HepG2 (cell line): ENCODE measurements around the gene PGC. TPM values are rescaled to one million over a fixed set of nuclear protein-coding genes. Genes with fewer than 3 reads are reported as not detected.
A peak's percentile ranks its signal among the peaks of the same experiment; 100 is the strongest.

Experiments used
- CBX2 ChIP-seq, 2 experiments: fragments of 200-600 bp in 1 of 2; sonication (generic); formaldehyde crosslinking in 1 of 2; IDR thresholded peaks; 2 replicates each; pipeline versions ENCODE4 v1.7.0 to v1.8.1; 2018 to 2022; ENCODE audit warnings: low read depth in 2 of 2, low read length in 1 of 2, mild to moderate bottlenecking in 1 of 2, missing genetic modification reagents in 1 of 2
- CCDC6 ChIP-seq: sonication (generic); formaldehyde crosslinking; IDR thresholded peaks from 2 replicates; pipeline ENCODE4 v1.8.1; 2022; ENCODE audit warnings: mild to moderate bottlenecking, missing genetic modification reagents, moderate library complexity
- EED ChIP-seq: sonication (generic); formaldehyde crosslinking; IDR thresholded peaks from 2 replicates; pipeline ENCODE4 v1.5.0; 2020; ENCODE audit warnings: mild to moderate bottlenecking, missing genetic modification reagents
- ESRRA ChIP-seq: sonication (generic); formaldehyde crosslinking; IDR thresholded peaks from 2 replicates; pipeline ENCODE4 v1.5.1; 2020; ENCODE audit warnings: mild to moderate bottlenecking, low read depth, missing genetic modification reagents
- GPN1 ChIP-seq: sonication (generic); formaldehyde crosslinking; IDR thresholded peaks from 2 replicates; pipeline ENCODE4 v1.5.1; 2020; ENCODE audit warnings: missing genetic modification reagents, borderline replicate concordance
- ZIK1 ChIP-seq: sonication (generic); formaldehyde crosslinking; IDR thresholded peaks from 2 replicates; pipeline ENCODE4 v1.5.0; 2020; ENCODE audit warnings: mild to moderate bottlenecking, low read depth, missing genetic modification reagents, borderline replicate concordance
- ZNF207 ChIP-seq: fragments of 450-650 bp; IDR thresholded peaks from 2 replicates; pipeline ENCODE4 v1.6.1; 2016; ENCODE audit warnings: antibody characterized with exemption, borderline replicate concordance
- ZNF251 ChIP-seq: sonication (generic); formaldehyde crosslinking; IDR thresholded peaks from 2 replicates; pipeline ENCODE4 v1.9.0; 2021; ENCODE audit warnings: mild to moderate bottlenecking, missing genetic modification reagents
- ZNF720 ChIP-seq: sonication (generic); formaldehyde crosslinking; IDR thresholded peaks from 2 replicates; pipeline ENCODE4 v1.4.0; 2020; ENCODE audit warnings: missing genetic modification reagents
- ZSCAN20 ChIP-seq: sonication (generic); formaldehyde crosslinking; IDR thresholded peaks from 2 replicates; pipeline ENCODE4 v1.4.0; 2020; ENCODE audit warnings: missing genetic modification reagents, mild to moderate bottlenecking, borderline replicate concordance
- polyA plus RNA-seq, 8 experiments: library from polyadenylated mRNA; depleted of rRNA in 3 of 8; stranded (reverse) in 7 of 8; unstranded in 1 of 8; fragments of >200 nt; fragmentation: Illumina TruSeq in 4 of 8; extraction: Trizol in 4 of 8; gene quantifications; 2 replicates each; pipeline versions ENCODE4 v1.2.1 to v1.2.3, GENCODE V29; 2011 to 2016; ENCODE audit warnings: low read depth in 4 of 8, missing spikeins in 1 of 8, mixed read lengths in 1 of 8; ENCODE audit not compliant: insufficient read depth in 1 of 8
- total RNA-seq, 5 experiments: library from RNA; depleted of rRNA; stranded (reverse); fragments of >200 nt; fragmentation: Illumina TruSeq; extraction: Trizol; gene quantifications; 2 replicates each; pipeline ENCODE4 v1.2.3, GENCODE V29; 2016; ENCODE audit warnings: low read depth in 1 of 5
- TF ChIP-seq, protein P1 (sequence below): sonication (generic); formaldehyde crosslinking; IDR thresholded peaks from 2 replicates; pipeline ENCODE4 v1.4.0; 2020; ENCODE audit warnings: missing genetic modification reagents
- TF ChIP-seq, protein P2 (sequence below): sonication (generic); formaldehyde crosslinking; IDR thresholded peaks from 2 replicates; pipeline ENCODE4 v1.4.0; 2020; ENCODE audit warnings: missing genetic modification reagents, borderline replicate concordance
- TF ChIP-seq, protein P3 (sequence below): IDR thresholded peaks from 2 replicates; pipeline ENCODE4 v1.6.1; 2016; ENCODE audit warnings: missing compliant biosample characterization, missing genetic modification reagents, borderline replicate concordance
- TF ChIP-seq, protein P4 (sequence below), 2 experiments: sonication (generic) in 1 of 2; formaldehyde crosslinking in 1 of 2; IDR thresholded peaks; 2 replicates each; pipeline versions ENCODE4 v1.6.1 to v1.9.0; 2014 to 2022; ENCODE audit warnings: antibody characterized with exemption in 1 of 2, borderline replicate concordance in 1 of 2, inconsistent platforms in 1 of 2, low read depth in 1 of 2, missing genetic modification reagents in 1 of 2

Gene PGC
- total and polyA plus RNA-seq, 2 of the 13 experiments (the other 11 are each of a cell fraction or from before 2014, with no cell fraction given) = 426 to 502 TPM

GRCh38 chr6:41723530-41724227 lies 23.5 kb downstream of the PGC start (continued):
- TF ChIP-seq, protein P1, sequence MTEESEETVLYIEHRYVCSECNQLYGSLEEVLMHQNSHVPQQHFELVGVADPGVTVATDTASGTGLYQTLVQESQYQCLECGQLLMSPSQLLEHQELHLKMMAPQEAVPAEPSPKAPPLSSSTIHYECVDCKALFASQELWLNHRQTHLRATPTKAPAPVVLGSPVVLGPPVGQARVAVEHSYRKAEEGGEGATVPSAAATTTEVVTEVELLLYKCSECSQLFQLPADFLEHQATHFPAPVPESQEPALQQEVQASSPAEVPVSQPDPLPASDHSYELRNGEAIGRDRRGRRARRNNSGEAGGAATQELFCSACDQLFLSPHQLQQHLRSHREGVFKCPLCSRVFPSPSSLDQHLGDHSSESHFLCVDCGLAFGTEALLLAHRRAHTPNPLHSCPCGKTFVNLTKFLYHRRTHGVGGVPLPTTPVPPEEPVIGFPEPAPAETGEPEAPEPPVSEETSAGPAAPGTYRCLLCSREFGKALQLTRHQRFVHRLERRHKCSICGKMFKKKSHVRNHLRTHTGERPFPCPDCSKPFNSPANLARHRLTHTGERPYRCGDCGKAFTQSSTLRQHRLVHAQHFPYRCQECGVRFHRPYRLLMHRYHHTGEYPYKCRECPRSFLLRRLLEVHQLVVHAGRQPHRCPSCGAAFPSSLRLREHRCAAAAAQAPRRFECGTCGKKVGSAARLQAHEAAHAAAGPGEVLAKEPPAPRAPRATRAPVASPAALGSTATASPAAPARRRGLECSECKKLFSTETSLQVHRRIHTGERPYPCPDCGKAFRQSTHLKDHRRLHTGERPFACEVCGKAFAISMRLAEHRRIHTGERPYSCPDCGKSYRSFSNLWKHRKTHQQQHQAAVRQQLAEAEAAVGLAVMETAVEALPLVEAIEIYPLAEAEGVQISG (CRISPR knock-in tag) = peak; percentile 85
- TF ChIP-seq EED (no peak), GPN1 (CRISPR knock-in tag) (no peak), CCDC6 (CRISPR knock-in tag) (no peak), ZNF720 (CRISPR knock-in tag) (no peak), ZIK1 (no peak), ZNF251 (CRISPR knock-in tag) (no peak), CBX2 (IDR thresholded peaks at IDR 0.05; ENCODE audit: low read depth, low read length) (no peak), CBX2 (CRISPR knock-in tag; IDR thresholded peaks at IDR 0.05; ENCODE audit: low read depth) (no peak), ZNF207 (no peak), ESRRA (CRISPR knock-in tag) (no peak), ZSCAN20 (CRISPR knock-in tag) (peak; percentile 66; the same call in 1 of the 2 replicates)
- TF ChIP-seq, protein P2, sequence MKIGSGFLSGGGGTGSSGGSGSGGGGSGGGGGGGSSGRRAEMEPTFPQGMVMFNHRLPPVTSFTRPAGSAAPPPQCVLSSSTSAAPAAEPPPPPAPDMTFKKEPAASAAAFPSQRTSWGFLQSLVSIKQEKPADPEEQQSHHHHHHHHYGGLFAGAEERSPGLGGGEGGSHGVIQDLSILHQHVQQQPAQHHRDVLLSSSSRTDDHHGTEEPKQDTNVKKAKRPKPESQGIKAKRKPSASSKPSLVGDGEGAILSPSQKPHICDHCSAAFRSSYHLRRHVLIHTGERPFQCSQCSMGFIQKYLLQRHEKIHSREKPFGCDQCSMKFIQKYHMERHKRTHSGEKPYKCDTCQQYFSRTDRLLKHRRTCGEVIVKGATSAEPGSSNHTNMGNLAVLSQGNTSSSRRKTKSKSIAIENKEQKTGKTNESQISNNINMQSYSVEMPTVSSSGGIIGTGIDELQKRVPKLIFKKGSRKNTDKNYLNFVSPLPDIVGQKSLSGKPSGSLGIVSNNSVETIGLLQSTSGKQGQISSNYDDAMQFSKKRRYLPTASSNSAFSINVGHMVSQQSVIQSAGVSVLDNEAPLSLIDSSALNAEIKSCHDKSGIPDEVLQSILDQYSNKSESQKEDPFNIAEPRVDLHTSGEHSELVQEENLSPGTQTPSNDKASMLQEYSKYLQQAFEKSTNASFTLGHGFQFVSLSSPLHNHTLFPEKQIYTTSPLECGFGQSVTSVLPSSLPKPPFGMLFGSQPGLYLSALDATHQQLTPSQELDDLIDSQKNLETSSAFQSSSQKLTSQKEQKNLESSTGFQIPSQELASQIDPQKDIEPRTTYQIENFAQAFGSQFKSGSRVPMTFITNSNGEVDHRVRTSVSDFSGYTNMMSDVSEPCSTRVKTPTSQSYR = peak; percentile 80; the same call in 1 of the 2 replicates
- TF ChIP-seq, protein P3, sequence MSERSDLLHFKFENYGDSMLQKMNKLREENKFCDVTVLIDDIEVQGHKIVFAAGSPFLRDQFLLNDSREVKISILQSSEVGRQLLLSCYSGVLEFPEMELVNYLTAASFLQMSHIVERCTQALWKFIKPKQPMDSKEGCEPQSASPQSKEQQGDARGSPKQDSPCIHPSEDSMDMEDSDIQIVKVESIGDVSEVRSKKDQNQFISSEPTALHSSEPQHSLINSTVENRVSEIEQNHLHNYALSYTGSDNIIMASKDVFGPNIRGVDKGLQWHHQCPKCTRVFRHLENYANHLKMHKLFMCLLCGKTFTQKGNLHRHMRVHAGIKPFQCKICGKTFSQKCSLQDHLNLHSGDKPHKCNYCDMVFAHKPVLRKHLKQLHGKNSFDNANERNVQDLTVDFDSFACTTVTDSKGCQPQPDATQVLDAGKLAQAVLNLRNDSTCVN (CRISPR knock-in tag) = 0 out of 2 replicates have a peak, but pooled peaks have one; percentile 47
- TF ChIP-seq, protein P4, sequence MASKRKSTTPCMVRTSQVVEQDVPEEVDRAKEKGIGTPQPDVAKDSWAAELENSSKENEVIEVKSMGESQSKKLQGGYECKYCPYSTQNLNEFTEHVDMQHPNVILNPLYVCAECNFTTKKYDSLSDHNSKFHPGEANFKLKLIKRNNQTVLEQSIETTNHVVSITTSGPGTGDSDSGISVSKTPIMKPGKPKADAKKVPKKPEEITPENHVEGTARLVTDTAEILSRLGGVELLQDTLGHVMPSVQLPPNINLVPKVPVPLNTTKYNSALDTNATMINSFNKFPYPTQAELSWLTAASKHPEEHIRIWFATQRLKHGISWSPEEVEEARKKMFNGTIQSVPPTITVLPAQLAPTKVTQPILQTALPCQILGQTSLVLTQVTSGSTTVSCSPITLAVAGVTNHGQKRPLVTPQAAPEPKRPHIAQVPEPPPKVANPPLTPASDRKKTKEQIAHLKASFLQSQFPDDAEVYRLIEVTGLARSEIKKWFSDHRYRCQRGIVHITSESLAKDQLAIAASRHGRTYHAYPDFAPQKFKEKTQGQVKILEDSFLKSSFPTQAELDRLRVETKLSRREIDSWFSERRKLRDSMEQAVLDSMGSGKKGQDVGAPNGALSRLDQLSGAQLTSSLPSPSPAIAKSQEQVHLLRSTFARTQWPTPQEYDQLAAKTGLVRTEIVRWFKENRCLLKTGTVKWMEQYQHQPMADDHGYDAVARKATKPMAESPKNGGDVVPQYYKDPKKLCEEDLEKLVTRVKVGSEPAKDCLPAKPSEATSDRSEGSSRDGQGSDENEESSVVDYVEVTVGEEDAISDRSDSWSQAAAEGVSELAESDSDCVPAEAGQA (IDR thresholded peaks at IDR 0.05; ENCODE audit: low read depth) = 0 out of 2 replicates have a peak, but pooled peaks have one; percentile 57
- TF ChIP-seq, protein P4 (CRISPR knock-in tag; IDR thresholded peaks at IDR 0.05; ENCODE audit: borderline replicate concordance) = no peak
